LoVo (cell line): ENCODE data around the gene TIMP3.
A peak's percentile ranks its signal among the peaks of the same experiment; 100 is the strongest.

Experiments used
- DNase-seq: peaks from one replicate; pipeline ENCODE4 v3.0.0-alpha.2; 2016; ENCODE audit warnings: low spot score

The TIMP3 gene

GRCh38 chr22:32809786-32810554 lies 8.5 kb downstream of the TIMP3 start:
- no peak for DNase-seq

GRCh38 chr22:32810555-32811133 lies 9.1 kb downstream of the TIMP3 start:
- no peak for DNase-seq

GRCh38 chr22:32811788-32812545 lies 10.5 kb downstream of the TIMP3 start:
- DNase-seq = no peak

- no peak for DNase-seq
Observed at GRCh38 chr22:32814285-32814860, 12.9 kb downstream of the TIMP3 start.

GRCh38 chr22:32815059-32815458 lies 13.6 kb downstream of the TIMP3 start:
- no peak for DNase-seq

GRCh38 chr22:32815943-32816342 lies 14.4 kb downstream of the TIMP3 start:
- DNase-seq = no peak

- no peak for DNase-seq
Observed at GRCh38 chr22:32817137-32817730, 15.7 kb downstream of the TIMP3 start.

- no peak for DNase-seq
Observed at GRCh38 chr22:32818446-32819115, 17.1 kb downstream of the TIMP3 start.

GRCh38 chr22:32819120-32819519 lies 17.6 kb downstream of the TIMP3 start:
- no peak for DNase-seq

- no peak for DNase-seq
Observed at GRCh38 chr22:32820131-32821119, 18.9 kb downstream of the TIMP3 start.

GRCh38 chr22:32822179-32822877 lies 20.8 kb downstream of the TIMP3 start:
- no peak for DNase-seq

GRCh38 chr22:32823024-32823730 lies 21.7 kb downstream of the TIMP3 start:
- DNase-seq = peak; percentile 34

GRCh38 chr22:32824531-32825312 lies 23.2 kb downstream of the TIMP3 start:
- no peak for DNase-seq

GRCh38 chr22:32826537-32826936 lies 25.0 kb downstream of the TIMP3 start:
- DNase-seq = no peak

GRCh38 chr22:32827049-32827602 lies 25.6 kb downstream of the TIMP3 start:
- DNase-seq = no peak

GRCh38 chr22:32828150-32828549 lies 26.6 kb downstream of the TIMP3 start:
- DNase-seq = no peak

GRCh38 chr22:32828561-32828960 lies 27.1 kb downstream of the TIMP3 start:
- DNase-seq = no peak

- DNase-seq = no peak
Observed at GRCh38 chr22:32829451-32829851, 27.9 kb downstream of the TIMP3 start.
